Fibroblast of skin of left biceps (primary cell): ENCODE measurements around the gene CHKA.
"Not testable (repeated sequence)": the region's sequence is repeated elsewhere in the genome, so short reads cannot be mapped to it uniquely, and the experiment has no call there.

Source experiments
- DNase-seq, 2 experiments: peaks; one replicate each; pipeline ENCODE4 v3.0.0-alpha.2; 2013; ENCODE audit warnings: low read depth in 2 of 2

Gene CHKA

GRCh38 chr11:68116126-68116525 is 5.1 kb downstream of the CHKA start:
- DNase-seq, result no peak

- no peak for DNase-seq
Measured at GRCh38 chr11:68115285-68115684, 5.9 kb downstream of the CHKA start.

- no peak for DNase-seq
Measured at GRCh38 chr11:68113986-68114385, 7.2 kb downstream of the CHKA start.

GRCh38 chr11:68107689-68108088 is 13.5 kb downstream of the CHKA start:
- DNase-seq, result no peak

GRCh38 chr11:68106165-68106940 is 14.8 kb downstream of the CHKA start:
- DNase-seq, result no peak

GRCh38 chr11:68099474-68100405 is 21.4 kb downstream of the CHKA start:
- no peak for DNase-seq

DNA sequence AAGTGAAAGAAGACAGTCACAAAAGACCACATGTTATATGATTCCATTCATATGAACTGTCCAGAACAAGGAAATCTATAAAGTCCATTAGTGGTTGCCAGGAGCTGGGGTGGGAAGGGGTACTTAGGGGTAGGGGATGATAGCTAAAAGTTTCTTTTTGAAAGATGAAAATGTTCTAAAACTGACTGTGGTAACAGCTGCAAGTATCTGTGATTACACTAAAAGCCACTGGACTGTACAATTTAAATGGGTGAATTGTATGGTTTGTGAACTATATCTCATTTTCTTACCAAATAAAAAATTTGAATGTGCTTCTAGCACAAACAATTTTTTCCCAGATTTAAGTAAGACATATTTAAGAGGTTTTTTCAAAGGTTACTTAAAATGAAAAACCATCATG is 22.1 kb downstream of the CHKA start:
- no peak for DNase-seq

GRCh38 chr11:68096962-68097361 is 24.2 kb downstream of the CHKA start:
- DNase-seq, result no peak

DNA sequence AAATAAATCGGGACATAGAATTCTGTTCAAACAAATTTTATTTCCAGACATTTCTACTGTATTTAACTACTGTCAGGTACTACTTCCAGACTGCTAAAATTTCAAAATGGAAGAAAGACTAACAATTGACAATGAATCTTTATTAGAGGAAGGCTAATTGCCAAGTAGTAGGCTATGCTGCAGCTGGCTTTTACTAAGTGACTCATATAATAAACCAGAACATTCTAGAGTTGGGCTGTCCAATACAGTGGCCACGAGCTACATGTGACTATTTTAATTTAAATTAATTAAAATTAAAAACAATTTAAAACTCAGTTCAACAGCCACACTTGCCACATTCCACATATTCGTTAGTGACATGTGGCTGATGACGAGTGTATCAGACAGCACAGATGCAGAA is 27.6 kb downstream of the CHKA start:
- DNase-seq, result no peak

DNA sequence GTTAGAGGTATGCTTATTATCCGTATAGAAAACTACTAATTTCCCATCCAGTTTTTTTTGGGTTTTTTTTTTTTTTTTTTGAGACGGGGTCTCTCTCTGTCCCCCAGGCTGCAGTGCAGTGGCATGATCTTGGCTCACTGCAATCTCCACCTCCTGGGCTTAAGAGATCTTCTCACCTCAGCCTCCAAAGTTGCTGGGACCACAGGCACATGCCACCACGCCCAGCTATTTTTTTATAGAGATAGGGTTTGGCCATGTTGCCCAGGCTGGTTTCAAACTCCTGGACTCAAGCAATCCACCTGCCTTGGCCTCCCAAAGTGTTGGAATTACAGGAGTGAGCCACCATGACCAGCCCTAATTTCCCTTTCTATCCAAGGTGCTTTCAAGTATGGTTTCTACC is 28.2 kb downstream of the CHKA start:
- not testable (repeated sequence) for DNase-seq

- no peak for DNase-seq
Measured at GRCh38 chr11:68092411-68092810, 28.8 kb downstream of the CHKA start.

GRCh38 chr11:68090706-68091105 is 30.5 kb downstream of the CHKA start:
- DNase-seq, result no peak

GRCh38 chr11:68090287-68090686 is 30.9 kb downstream of the CHKA start:
- no peak for DNase-seq

DNA sequence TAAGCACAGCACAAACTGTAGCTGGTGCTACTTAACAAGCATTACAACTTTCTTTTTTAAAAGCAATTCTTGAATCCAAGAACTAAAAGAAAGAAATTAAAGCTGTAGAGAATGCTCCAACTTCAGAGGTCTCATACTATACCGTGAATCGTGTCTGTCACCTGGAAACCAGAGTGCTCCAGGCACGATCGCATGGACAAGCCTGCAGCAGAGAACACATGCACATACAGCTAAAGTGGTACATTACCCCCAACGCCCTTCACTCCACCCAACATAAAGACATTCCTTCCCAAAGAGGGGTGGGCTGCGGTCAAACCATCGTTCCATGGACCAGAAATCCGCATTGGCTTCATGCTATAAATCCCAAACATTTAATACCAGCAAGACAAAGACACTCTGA is 31.5 kb downstream of the CHKA start:
- no peak for DNase-seq

GRCh38 chr11:68083517-68083916 is 37.7 kb downstream of the CHKA start:
- no peak for DNase-seq

DNA sequence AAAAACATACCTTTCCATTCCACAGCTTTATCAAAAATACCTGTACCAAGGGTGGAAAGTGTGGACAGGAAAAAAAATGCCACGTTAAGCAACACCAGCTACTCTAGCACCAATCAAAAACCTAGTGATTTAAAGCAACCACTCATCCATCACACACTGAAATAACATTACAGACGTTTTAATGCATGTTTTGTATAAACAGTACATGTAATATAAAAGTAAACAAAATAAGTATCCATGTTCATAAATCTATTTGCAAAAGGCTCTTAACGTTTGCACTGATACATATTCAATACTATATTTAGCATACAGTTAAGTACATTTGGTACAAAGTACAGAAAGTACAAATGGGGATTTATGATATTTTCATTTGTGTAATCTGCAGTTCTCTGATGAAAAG is 38.7 kb downstream of the CHKA start:
- DNase-seq, result no peak

GRCh38 chr11:68081691-68082090 is 39.5 kb downstream of the CHKA start:
- DNase-seq, result no peak

GRCh38 chr11:68080860-68081259 is 40.3 kb downstream of the CHKA start:
- DNase-seq, result no peak

GRCh38 chr11:68077617-68078582 is 43.3 kb downstream of the CHKA start:
- no peak for DNase-seq

- DNase-seq, result no peak
Measured at GRCh38 chr11:68076371-68077042, 44.7 kb downstream of the CHKA start.
